Left lung (tissue), 10 donors: ENCODE results near the gene CHD5. TPM values are rescaled to one million over a fixed set of nuclear protein-coding genes. Genes with fewer than 3 reads are reported as not detected.

Experiments
- ATAC-seq: fragments of 200-7000 bp; cut with Tn5 transposase; one replicate; pipeline ENCODE4 v1.9.1; 2020; ENCODE audit warnings: moderate library complexity
- DNase-seq, 4 donors: peaks; one replicate each; pipeline ENCODE4 v3.0.0-alpha.2; 2013 to 2020
- H3K27ac ChIP-seq, 2 donors: fragments of 200-600 bp; sonication (generic) in 1 of 2; one replicate each; pipeline versions ENCODE4 v1.5.0 to v1.8.0; 2020 to 2021
- H3K27me3 ChIP-seq, 2 donors: fragments of 200-600 bp; sonication (generic) in 1 of 2; one replicate each; pipeline versions ENCODE4 v1.5.0 to v1.8.0; 2020 to 2021
- H3K36me3 ChIP-seq, 2 donors: fragments of 200-600 bp; sonication (generic) in 1 of 2; one replicate each; pipeline versions ENCODE4 v1.5.0 to v1.8.0; 2020 to 2021
- H3K4me1 ChIP-seq, 2 donors: fragments of 200-600 bp; one replicate each; pipeline ENCODE4 v1.8.0; 2021
- H3K4me3 ChIP-seq, 2 donors: fragments of 200-600 bp; sonication (generic) in 1 of 2; one replicate each; pipeline versions ENCODE4 v1.5.0 to v1.8.0; 2020 to 2021; ENCODE audit warnings: mild to moderate bottlenecking in 1 of 2
- H3K9me3 ChIP-seq, 2 donors: fragments of 200-600 bp; sonication (generic) in 1 of 2; one replicate each; pipeline versions ENCODE4 v1.5.0 to v1.8.0; 2020 to 2021
- intact Hi-C, 2 donors: fragments of 100-400 bp; cut with DNase I; formaldehyde crosslinking; loops; one replicate each; pipeline versions ENCODE4 v1.11.2 to v1.14.2; 2022
- polyA plus RNA-seq, 6 donors: library from polyadenylated mRNA; unstranded; fragments of 120-200 nt; gene quantifications; one replicate each; pipeline ENCODE4 v1.2.1, GENCODE V29; 2013; ENCODE audit not compliant: insufficient read length in 6 of 6
- total RNA-seq, 2 donors: library from RNA; stranded (reverse); fragmentation: NEBNext Ultra II Directional; extraction: Animal tissue kit (Norgen Biotek cat#: 25700); gene quantifications; one replicate each; pipeline ENCODE4 v1.2.1, GENCODE V29; 2021
- TF ChIP-seq, protein P1 (sequence below), 2 donors: fragments of 200-600 bp; sonication (generic) in 1 of 2; IDR thresholded peaks; one replicate each; pipeline versions ENCODE4 v1.5.0 to v1.8.0; 2021; ENCODE audit warnings: antibody characterized with exemption in 2 of 2
- donor health status: DM: no; HTN: yes; CAD: no.
- donor health status: DM: no; HTN: no; CAD: no.

CHD5 gene
- total and polyA plus RNA-seq, 8 donors, result 0.03 to 0.36 (median 0.13) TPM

DNA sequence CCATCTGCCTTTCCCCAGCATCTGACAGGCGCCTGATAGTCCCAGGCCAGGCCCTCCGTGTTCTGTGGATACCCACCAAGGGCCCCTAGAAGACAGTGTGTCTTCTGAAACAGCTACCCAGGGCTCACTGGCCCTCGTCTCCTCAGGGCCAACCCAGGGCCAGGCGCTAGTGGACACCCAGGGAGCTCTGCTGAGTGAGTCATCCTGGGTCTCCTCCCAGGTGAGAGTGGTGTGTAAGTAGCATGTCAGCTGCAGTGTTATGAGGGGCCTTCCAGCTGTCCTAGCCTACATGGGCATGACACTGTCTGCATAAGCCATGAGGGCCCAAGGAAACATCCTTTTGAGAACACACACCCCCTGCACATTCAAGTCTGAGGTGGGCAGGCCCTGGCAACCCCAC is 36.7 kb downstream of the CHD5 start:
- DNase-seq (no peak), ATAC-seq (no peak)
- no peaks in the 10 kb centered on the region for H3K36me3 ChIP-seq
- peaks cover 0 to 3% of the 10 kb centered on the region in 2 donors for H3K4me1 ChIP-seq
- TF ChIP-seq, protein P1, sequence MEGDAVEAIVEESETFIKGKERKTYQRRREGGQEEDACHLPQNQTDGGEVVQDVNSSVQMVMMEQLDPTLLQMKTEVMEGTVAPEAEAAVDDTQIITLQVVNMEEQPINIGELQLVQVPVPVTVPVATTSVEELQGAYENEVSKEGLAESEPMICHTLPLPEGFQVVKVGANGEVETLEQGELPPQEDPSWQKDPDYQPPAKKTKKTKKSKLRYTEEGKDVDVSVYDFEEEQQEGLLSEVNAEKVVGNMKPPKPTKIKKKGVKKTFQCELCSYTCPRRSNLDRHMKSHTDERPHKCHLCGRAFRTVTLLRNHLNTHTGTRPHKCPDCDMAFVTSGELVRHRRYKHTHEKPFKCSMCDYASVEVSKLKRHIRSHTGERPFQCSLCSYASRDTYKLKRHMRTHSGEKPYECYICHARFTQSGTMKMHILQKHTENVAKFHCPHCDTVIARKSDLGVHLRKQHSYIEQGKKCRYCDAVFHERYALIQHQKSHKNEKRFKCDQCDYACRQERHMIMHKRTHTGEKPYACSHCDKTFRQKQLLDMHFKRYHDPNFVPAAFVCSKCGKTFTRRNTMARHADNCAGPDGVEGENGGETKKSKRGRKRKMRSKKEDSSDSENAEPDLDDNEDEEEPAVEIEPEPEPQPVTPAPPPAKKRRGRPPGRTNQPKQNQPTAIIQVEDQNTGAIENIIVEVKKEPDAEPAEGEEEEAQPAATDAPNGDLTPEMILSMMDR (IDR thresholded peaks at IDR 0.05), result no peak
- H3K27me3 ChIP-seq, result peaks cover 2 to 48% of the 10 kb centered on the region in 2 donors
- H3K9me3 ChIP-seq, result no peaks in the 10 kb centered on the region
- intact Hi-C loops, result no loop called here
- no peak overlapping the region for H3K4me3 ChIP-seq
- H3K27ac ChIP-seq, result no peak overlapping the region

DNA sequence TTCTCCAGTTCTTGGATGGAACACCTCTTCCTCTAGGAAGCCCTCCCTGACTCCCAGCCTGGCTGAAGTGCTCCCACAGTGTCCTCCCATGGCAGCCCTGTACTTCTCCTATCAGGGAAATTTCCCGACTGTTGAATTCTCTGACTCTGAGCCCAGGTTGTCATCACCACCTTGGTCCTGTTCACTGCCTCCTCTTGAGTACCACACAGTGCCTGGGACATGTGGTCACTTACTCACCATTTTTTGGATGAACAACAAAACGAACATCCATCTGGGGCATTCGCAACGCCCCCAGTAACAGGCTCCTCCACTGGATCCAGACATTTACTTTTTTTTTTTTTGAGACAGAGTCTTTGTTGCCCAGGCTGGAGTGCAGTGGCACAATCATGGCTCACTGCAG is 37.4 kb downstream of the CHD5 start:
- Histone ChIP-seq H3K4me3 (no peak overlapping the region), H3K36me3 (no peaks in the 10 kb centered on the region), H3K9me3 (no peaks in the 10 kb centered on the region), H3K4me1 (no peaks in the 10 kb centered on the region), H3K27me3 (peaks cover 0 to 41% of the 10 kb centered on the region in 2 donors), H3K27ac (no peak overlapping the region)
- DNase-seq (no peak), ATAC-seq (no peak)
- TF ChIP-seq, protein P1 (IDR thresholded peaks at IDR 0.05), result no peak
- intact Hi-C loops, result no loop called here

- Histone ChIP-seq H3K36me3 (no peaks in the 10 kb centered on the region), H3K4me3 (no peak overlapping the region), H3K9me3 (no peaks in the 10 kb centered on the region), H3K27me3 (peaks cover 0 to 35% of the 10 kb centered on the region in 2 donors), H3K4me1 (no peaks in the 10 kb centered on the region), H3K27ac (no peak overlapping the region)
- TF ChIP-seq, protein P1 (IDR thresholded peaks at IDR 0.05), result no peak
- intact Hi-C loops, result no loop called here
- DNase-seq, result peak in 1 of 4 donors; percentile 61
- no peak for ATAC-seq
Observed at GRCh38 chr1:6142036-6142621, 38.0 kb downstream of the CHD5 start.

DNA sequence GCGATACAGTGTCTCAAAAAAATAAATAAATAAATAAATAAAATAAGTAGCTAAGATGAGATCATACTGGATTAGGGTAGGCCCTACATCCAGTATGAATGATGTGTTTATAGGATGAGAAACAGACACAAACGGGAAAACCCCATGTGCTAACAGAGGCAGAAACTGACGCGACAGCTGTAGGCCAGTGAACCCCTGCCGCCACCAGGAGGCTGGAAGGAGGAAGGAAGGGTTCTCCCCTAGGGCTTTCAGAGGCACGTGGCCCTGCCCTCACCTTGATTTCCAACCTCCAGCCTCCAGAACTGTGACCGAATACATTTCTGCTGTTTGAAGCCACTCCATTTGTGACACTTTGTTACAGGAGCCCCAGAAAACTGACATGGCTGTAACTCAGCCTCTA is 38.5 kb downstream of the CHD5 start:
- TF ChIP-seq, protein P1 (IDR thresholded peaks at IDR 0.05), result no peak
- intact Hi-C loops, result no loop called here
- Histone ChIP-seq H3K4me3 (no peak overlapping the region), H3K27me3 (peaks cover 0 to 35% of the 10 kb centered on the region in 2 donors), H3K9me3 (no peaks in the 10 kb centered on the region), H3K27ac (no peak overlapping the region), H3K36me3 (no peaks in the 10 kb centered on the region), H3K4me1 (no peaks in the 10 kb centered on the region)
- no peak for ATAC-seq
- DNase-seq, result peak in 1 of 4 donors; percentile 5

GRCh38 chr1:6140413-6140812 is 39.7 kb downstream of the CHD5 start:
- TF ChIP-seq, protein P1 (IDR thresholded peaks at IDR 0.05), result no peak
- Histone ChIP-seq H3K9me3 (no peaks in the 10 kb centered on the region), H3K27me3 (peaks cover 0 to 35% of the 10 kb centered on the region in 2 donors), H3K4me3 (no peak overlapping the region), H3K27ac (no peak overlapping the region), H3K36me3 (no peaks in the 10 kb centered on the region), H3K4me1 (no peaks in the 10 kb centered on the region)
- intact Hi-C loops, result no loop called here
- ATAC-seq, result no peak
- peak in 1 of 4 donors; percentile 16 for DNase-seq
